ENCODE measurements around the gene ALDH5A1. TPM values are rescaled to one million over a fixed set of nuclear protein-coding genes. Genes with fewer than 3 reads are reported as not detected.

The ALDH5A1 gene
- total RNA-seq, 1 donor from 2014 or later = 3.7 TPM

DNA sequence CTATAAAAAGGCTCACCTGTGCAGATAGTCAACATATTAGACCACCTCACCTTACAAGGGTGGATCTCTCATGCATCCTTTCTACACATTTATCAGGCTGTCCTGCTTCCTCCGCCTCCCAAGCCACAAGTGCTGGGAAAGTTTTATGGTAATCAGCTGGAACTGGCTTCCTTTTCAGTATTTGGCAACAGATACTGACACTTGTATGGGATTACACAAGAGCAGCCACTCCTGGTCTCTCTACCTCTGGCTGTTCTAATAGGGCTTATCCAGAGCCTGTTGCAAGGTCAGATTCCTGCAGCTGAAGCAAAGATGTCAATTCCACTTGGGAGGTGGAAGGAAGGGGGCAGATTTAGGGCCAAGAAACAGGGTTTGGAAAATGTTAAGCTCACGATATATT lies 4.9 kb upstream of the ALDH5A1 start:
- H3K9me3 Mint-ChIP-seq (ENCODE audit: unreplicated experiment) = no peaks in the 10 kb centered on the region
- FAIRE-seq (no peak), DNase-seq (ENCODE audit: low read depth) (peak; percentile 34)
- Histone ChIP-seq H4K20me1 (ENCODE audit: insufficient read depth, low read length) (no peaks in the 10 kb centered on the region), H3K4me2 (ENCODE audit: low read length) (no peak overlapping the region), H2AFZ (ENCODE audit: low read depth, low read length) (no peak overlapping the region), H3K9me3 (ENCODE audit: insufficient read depth, low read depth, low read length) (no peaks in the 10 kb centered on the region), H3K4me1 (ENCODE audit: insufficient read depth, low read length) (peaks cover 4% of the 10 kb centered on the region), H3K36me3 (ENCODE audit: insufficient read depth, low read length) (no peaks in the 10 kb centered on the region), H3K27me3 (ENCODE audit: insufficient read depth, low read length) (no peaks in the 10 kb centered on the region), H3K79me2 (ENCODE audit: insufficient read depth, low read length) (no peaks in the 10 kb centered on the region), H3K27ac (ENCODE audit: low read depth, low read length) (no peak overlapping the region), H3K9ac (ENCODE audit: low read length) (no peak overlapping the region), H3K4me3 (ENCODE audit: insufficient read depth, low read depth, low read length) (no peak overlapping the region)
- H3K27me3 Mint-ChIP-seq (ENCODE audit: low read depth, unreplicated experiment) = peaks cover 2% of the 10 kb centered on the region
- no peak overlapping the region for H3K4me3 Mint-ChIP-seq (ENCODE audit: unreplicated experiment)
- H3K27ac Mint-ChIP-seq (ENCODE audit: unreplicated experiment) = no peak overlapping the region
- no peaks in the 10 kb centered on the region for H3K36me3 Mint-ChIP-seq (ENCODE audit: low read depth, unreplicated experiment)
- TF ChIP-seq, protein P1, sequence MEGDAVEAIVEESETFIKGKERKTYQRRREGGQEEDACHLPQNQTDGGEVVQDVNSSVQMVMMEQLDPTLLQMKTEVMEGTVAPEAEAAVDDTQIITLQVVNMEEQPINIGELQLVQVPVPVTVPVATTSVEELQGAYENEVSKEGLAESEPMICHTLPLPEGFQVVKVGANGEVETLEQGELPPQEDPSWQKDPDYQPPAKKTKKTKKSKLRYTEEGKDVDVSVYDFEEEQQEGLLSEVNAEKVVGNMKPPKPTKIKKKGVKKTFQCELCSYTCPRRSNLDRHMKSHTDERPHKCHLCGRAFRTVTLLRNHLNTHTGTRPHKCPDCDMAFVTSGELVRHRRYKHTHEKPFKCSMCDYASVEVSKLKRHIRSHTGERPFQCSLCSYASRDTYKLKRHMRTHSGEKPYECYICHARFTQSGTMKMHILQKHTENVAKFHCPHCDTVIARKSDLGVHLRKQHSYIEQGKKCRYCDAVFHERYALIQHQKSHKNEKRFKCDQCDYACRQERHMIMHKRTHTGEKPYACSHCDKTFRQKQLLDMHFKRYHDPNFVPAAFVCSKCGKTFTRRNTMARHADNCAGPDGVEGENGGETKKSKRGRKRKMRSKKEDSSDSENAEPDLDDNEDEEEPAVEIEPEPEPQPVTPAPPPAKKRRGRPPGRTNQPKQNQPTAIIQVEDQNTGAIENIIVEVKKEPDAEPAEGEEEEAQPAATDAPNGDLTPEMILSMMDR (IDR thresholded peaks at IDR 0.05; ENCODE audit: insufficient read depth, low read depth, low read length) = no peak
- no peak for TF ChIP-seq EZH2 (IDR thresholded peaks at IDR 0.05; ENCODE audit: insufficient read depth, low read length)
- H3K4me1 Mint-ChIP-seq (ENCODE audit: low read depth, unreplicated experiment) = no peaks in the 10 kb centered on the region

- H3K4me1 Mint-ChIP-seq (ENCODE audit: low read depth, unreplicated experiment) = no peaks in the 10 kb centered on the region
- Histone ChIP-seq H3K4me3 (ENCODE audit: insufficient read depth, low read depth, low read length) (no peak overlapping the region), H3K4me1 (ENCODE audit: insufficient read depth, low read length) (peaks cover 9% of the 10 kb centered on the region), H3K27me3 (ENCODE audit: insufficient read depth, low read length) (no peaks in the 10 kb centered on the region), H3K9me3 (ENCODE audit: insufficient read depth, low read depth, low read length) (no peaks in the 10 kb centered on the region), H3K27ac (ENCODE audit: low read depth, low read length) (no peak overlapping the region), H3K4me2 (ENCODE audit: low read length) (no peak overlapping the region), H3K9ac (ENCODE audit: low read length) (no peak overlapping the region), H4K20me1 (ENCODE audit: insufficient read depth, low read length) (no peaks in the 10 kb centered on the region), H3K79me2 (ENCODE audit: insufficient read depth, low read length) (no peaks in the 10 kb centered on the region), H3K36me3 (ENCODE audit: insufficient read depth, low read length) (no peaks in the 10 kb centered on the region), H2AFZ (ENCODE audit: low read depth, low read length) (no peak overlapping the region)
- no peaks in the 10 kb centered on the region for H3K9me3 Mint-ChIP-seq (ENCODE audit: unreplicated experiment)
- TF ChIP-seq EZH2 (IDR thresholded peaks at IDR 0.05; ENCODE audit: insufficient read depth, low read length) = no peak
- TF ChIP-seq, protein P1 (IDR thresholded peaks at IDR 0.05; ENCODE audit: insufficient read depth, low read depth, low read length) = no peak
- no peak for FAIRE-seq
- no peak for DNase-seq (ENCODE audit: low read depth)
- H3K27ac Mint-ChIP-seq (ENCODE audit: unreplicated experiment) = no peak overlapping the region
- no peak overlapping the region for H3K4me3 Mint-ChIP-seq (ENCODE audit: unreplicated experiment)
- peaks cover 2% of the 10 kb centered on the region for H3K27me3 Mint-ChIP-seq (ENCODE audit: low read depth, unreplicated experiment)
- no peaks in the 10 kb centered on the region for H3K36me3 Mint-ChIP-seq (ENCODE audit: low read depth, unreplicated experiment)
Observed at GRCh38 chr6:24490948-24491347, 3.8 kb upstream of the ALDH5A1 start.

DNA sequence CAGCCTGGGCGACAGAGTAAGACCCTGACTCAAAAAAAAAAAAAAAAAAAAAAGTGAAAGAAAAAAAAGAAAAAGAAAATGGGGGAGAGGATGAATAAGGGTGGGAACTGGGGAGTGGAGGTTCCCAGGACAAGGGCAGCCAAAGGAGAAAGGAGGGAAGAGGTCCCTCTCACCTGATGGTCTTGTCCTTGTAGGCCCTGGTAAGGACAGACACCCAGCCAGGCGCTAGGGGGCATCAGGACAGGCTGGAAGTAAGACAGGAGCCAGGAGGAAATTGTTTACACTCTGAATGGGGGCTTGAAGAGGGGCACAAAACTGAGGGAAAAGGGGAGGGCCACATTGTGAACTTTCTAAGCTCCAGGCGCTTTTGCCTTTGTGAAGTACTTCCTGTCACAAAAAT lies 2.3 kb upstream of the ALDH5A1 start:
- Mint-ChIP-seq H3K4me1 (ENCODE audit: low read depth, unreplicated experiment) (no peaks in the 10 kb centered on the region), H3K27ac (ENCODE audit: unreplicated experiment) (no peak overlapping the region), H3K27me3 (ENCODE audit: low read depth, unreplicated experiment) (peaks cover 2% of the 10 kb centered on the region), H3K36me3 (ENCODE audit: low read depth, unreplicated experiment) (peaks cover 2% of the 10 kb centered on the region), H3K9me3 (ENCODE audit: unreplicated experiment) (peaks cover 4% of the 10 kb centered on the region), H3K4me3 (ENCODE audit: unreplicated experiment) (no peak overlapping the region)
- Histone ChIP-seq H3K27me3 (ENCODE audit: insufficient read depth, low read length) (no peaks in the 10 kb centered on the region), H3K27ac (ENCODE audit: low read depth, low read length) (no peak overlapping the region), H3K4me2 (ENCODE audit: low read length) (no peak overlapping the region), H4K20me1 (ENCODE audit: insufficient read depth, low read length) (no peaks in the 10 kb centered on the region), H2AFZ (ENCODE audit: low read depth, low read length) (no peak overlapping the region), H3K4me1 (ENCODE audit: insufficient read depth, low read length) (peaks cover 9% of the 10 kb centered on the region), H3K9ac (ENCODE audit: low read length) (no peak overlapping the region), H3K9me3 (ENCODE audit: insufficient read depth, low read depth, low read length) (no peaks in the 10 kb centered on the region), H3K36me3 (ENCODE audit: insufficient read depth, low read length) (no peaks in the 10 kb centered on the region), H3K4me3 (ENCODE audit: insufficient read depth, low read depth, low read length) (no peak overlapping the region), H3K79me2 (ENCODE audit: insufficient read depth, low read length) (no peaks in the 10 kb centered on the region)
- FAIRE-seq (no peak), DNase-seq (ENCODE audit: low read depth) (peak; percentile 13)
- TF ChIP-seq, protein P1 (IDR thresholded peaks at IDR 0.05; ENCODE audit: insufficient read depth, low read depth, low read length) = peak; percentile 9
- TF ChIP-seq EZH2 (IDR thresholded peaks at IDR 0.05; ENCODE audit: insufficient read depth, low read length) = no peak

All from astrocyte (in vitro differentiated cells and primary cell).